SH-SY5Y (cell line): ENCODE results near the gene PTGDR.

ENCODE experiments used
- GATA2 ChIP-seq: IDR thresholded peaks from 2 replicates; pipeline ENCODE4 v1.6.1; 2011; ENCODE audit warnings: mild to moderate bottlenecking, low read depth, low read length
- GATA3 ChIP-seq: IDR thresholded peaks from 2 replicates; pipeline ENCODE4 v1.6.1; 2011; ENCODE audit warnings: low read depth, mild to moderate bottlenecking, low read length, moderate library complexity

- TF ChIP-seq GATA2 = no peak
- no peak for TF ChIP-seq GATA3
Observed at GRCh38 chr14:52315355-52315718, 47.8 kb downstream of the PTGDR start.
